MCF 10A (cell line): Measurements from ENCODE around the gene HOXD10. TPM values are rescaled to one million over a fixed set of nuclear protein-coding genes. Genes with fewer than 3 reads are reported as not detected.

Experiments
- BruUV-seq: library from RNA; stranded (reverse); fragments of 400-500 nt; replicated peaks from 2 replicates; lab custom pipeline; 2021; lab: Mats Ljungman, UMichigan
- CTCF ChIA-PET: fragments of 300-600 bp; sonication (Branson Sonifier 250); formaldehyde crosslinking; extraction: SDS; loops from one replicate; lab custom pipeline; 2021; ENCODE audit warnings: antibody characterized with exemption, inconsistent platforms; lab: Yijun Ruan, JAX
- POLR2A ChIA-PET: fragments of 300-600, 350-650 bp; sonication (Branson Sonifier 250); formaldehyde crosslinking; extraction: SDS; loops from one replicate; lab custom pipeline; 2020; ENCODE audit warnings: antibody characterized with exemption, inconsistent platforms; lab: Yijun Ruan, JAX
- DNase-seq: peaks from one replicate; pipeline ENCODE4 v3.0.0-alpha.2; 2018; ENCODE audit not compliant: unreplicated experiment
- H3K27ac Mint-ChIP-seq: one replicate; pipeline ENCODE4 v1.8.0; 2022; ENCODE audit warnings: mild to moderate bottlenecking, low read depth, mixed read lengths; ENCODE audit not compliant: unreplicated experiment
- H3K27me3 Mint-ChIP-seq: one replicate; pipeline ENCODE4 v1.8.0; 2022; ENCODE audit warnings: mixed read lengths; ENCODE audit not compliant: insufficient read depth, unreplicated experiment
- H3K36me3 Mint-ChIP-seq: one replicate; pipeline ENCODE4 v1.8.0; 2022; ENCODE audit warnings: mild to moderate bottlenecking, moderate library complexity, mixed read lengths; ENCODE audit not compliant: insufficient read depth, unreplicated experiment
- H3K4me1 Mint-ChIP-seq: one replicate; pipeline ENCODE4 v1.8.0; 2022; ENCODE audit warnings: mixed read lengths; ENCODE audit not compliant: insufficient read depth, unreplicated experiment
- H3K4me3 Mint-ChIP-seq: one replicate; pipeline ENCODE4 v1.8.0; 2022; ENCODE audit warnings: mild to moderate bottlenecking, moderate library complexity, mixed read lengths; ENCODE audit not compliant: unreplicated experiment
- H3K9me3 Mint-ChIP-seq: one replicate; pipeline ENCODE4 v1.8.0; 2022; ENCODE audit warnings: mixed read lengths; ENCODE audit not compliant: unreplicated experiment
- CTCF ChIP-seq: fragments of 200-600 bp; IDR thresholded peaks from one replicate; pipeline ENCODE4 v1.8.0; 2022; ENCODE audit warnings: antibody characterized with exemption, mild to moderate bottlenecking; ENCODE audit not compliant: unreplicated experiment
- intact Hi-C: fragments of 100-400 bp; cut with micrococcal nuclease; formaldehyde crosslinking; loops from 2 replicates; pipeline ENCODE4 v1.14.1; 2022
- total RNA-seq: library from RNA; stranded (reverse); gene quantifications from 2 replicates; pipeline ENCODE4 v1.2.3, GENCODE V29; 2022

The HOXD10 gene
- total RNA-seq, 1 experiment from 2014 or later, result not detected

- Mint-ChIP-seq H3K36me3 (no peaks in the 10 kb centered on the region), H3K4me3 (no peak overlapping the region), H3K9me3 (no peaks in the 10 kb centered on the region), H3K4me1 (no peaks in the 10 kb centered on the region), H3K27me3 (no peaks in the 10 kb centered on the region), H3K27ac (no peak overlapping the region)
- no peak for TF ChIP-seq CTCF
- ChIA-PET CTCF (interaction anchor here (0.6 to 4.7 kb wide), 8 partner anchors 10 to 1018 kb away, joined by 3 to 50 read pairs (median 6); no protein-coding TSS in a partner anchor), POLR2A (interaction anchor here (0.5 kb wide), 1 partner anchor 16 kb away, joined by 3 read pairs; no protein-coding TSS in a partner anchor)
- intact Hi-C loops, result no loop called here
- no peak for DNase-seq
- BruUV-seq, result no TSS peak
Measured at GRCh38 chr2:176130147-176130956, 13.8 kb downstream of the HOXD10 start.

DNA sequence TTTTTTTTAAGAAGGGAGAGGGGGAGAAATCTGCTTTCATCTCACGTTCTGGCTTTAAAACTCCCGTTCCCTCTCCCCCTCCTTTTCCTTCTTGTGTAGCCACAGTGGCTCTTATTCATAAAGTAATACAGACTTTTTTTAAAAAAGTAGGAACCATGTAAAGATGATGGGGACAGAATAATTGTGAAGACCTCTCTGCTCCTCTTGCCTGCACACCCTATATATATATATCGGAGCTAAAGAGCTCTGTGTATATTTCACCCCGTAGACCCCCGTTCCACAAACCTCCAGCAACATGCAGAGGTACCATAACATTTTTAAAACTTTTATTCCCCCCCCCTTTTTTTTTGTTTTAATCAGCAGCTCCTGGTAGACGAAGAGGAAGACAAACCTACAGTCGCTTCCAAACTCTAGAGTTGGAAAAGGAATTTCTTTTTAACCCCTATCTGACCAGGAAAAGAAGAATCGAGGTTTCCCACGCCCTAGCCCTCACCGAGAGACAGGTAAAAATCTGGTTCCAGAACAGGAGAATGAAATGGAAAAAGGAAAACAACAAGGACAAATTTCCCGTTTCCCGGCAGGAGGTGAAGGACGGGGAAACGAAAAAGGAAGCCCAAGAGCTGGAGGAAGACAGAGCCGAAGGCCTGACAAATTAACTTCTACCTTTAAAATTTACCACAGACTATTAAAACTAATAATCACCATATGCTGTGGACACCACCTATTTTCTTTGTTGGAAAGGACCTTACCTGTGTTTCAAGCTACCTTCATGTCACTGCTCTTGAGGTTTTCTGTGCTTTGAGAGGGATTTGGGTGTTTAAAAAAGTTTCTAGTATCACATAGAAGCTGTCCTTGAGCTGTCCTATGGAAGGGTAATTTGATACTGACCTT, 14.6 kb downstream of the HOXD10 start:
- intact Hi-C loops, result no loop called here
- Mint-ChIP-seq H3K27me3 (no peaks in the 10 kb centered on the region), H3K36me3 (no peaks in the 10 kb centered on the region), H3K4me3 (no peak overlapping the region), H3K4me1 (no peaks in the 10 kb centered on the region), H3K9me3 (no peaks in the 10 kb centered on the region), H3K27ac (no peak overlapping the region)
- POLR2A ChIA-PET, result no interaction called here
- DNase-seq, result no peak
- no peak for TF ChIP-seq CTCF
- BruUV-seq, result no TSS peak
- CTCF ChIA-PET, result interaction anchor here (0.6 to 4.7 kb wide), 14 partner anchors 9 to 1017 kb away, joined by 3 to 50 read pairs (median 4); no protein-coding TSS in a partner anchor

GRCh38 chr2:176131848-176132158, 15.2 kb downstream of the HOXD10 start:
- Mint-ChIP-seq H3K4me1 (no peaks in the 10 kb centered on the region), H3K9me3 (no peaks in the 10 kb centered on the region), H3K27me3 (no peaks in the 10 kb centered on the region), H3K27ac (no peak overlapping the region), H3K36me3 (no peaks in the 10 kb centered on the region), H3K4me3 (peak overlapping the region; percentile 71)
- BruUV-seq, result no TSS peak
- no peak for TF ChIP-seq CTCF
- ChIA-PET POLR2A (no interaction called here), CTCF (interaction anchor here (0.8 to 4.7 kb wide), 13 partner anchors 8 to 1017 kb away, joined by 3 to 50 read pairs (median 5); no protein-coding TSS in a partner anchor)
- no peak for DNase-seq
- intact Hi-C loops, result no loop called here
